AG04450 (cell line): Measurements from ENCODE around the gene C17orf67. TPM values are rescaled to one million over a fixed set of nuclear protein-coding genes. Genes with fewer than 3 reads are reported as not detected.

Source experiments
- CTCF ChIA-PET: fragments of 300-600, 350-600 bp; formaldehyde crosslinking; extraction: SDS; loops from one replicate; lab custom pipeline; 2022; ENCODE audit warnings: antibody characterized with exemption, inconsistent platforms; lab: Charles Lee
- POLR2A ChIA-PET: fragments of 350-600 bp; formaldehyde crosslinking; extraction: SDS; loops from one replicate; lab custom pipeline; 2021; ENCODE audit warnings: antibody characterized with exemption, inconsistent platforms; lab: Yijun Ruan, JAX
- DNase-seq: peaks from one replicate; pipeline ENCODE4 v3.0.0-alpha.2; 2011; ENCODE audit warnings: low read depth, low spot score
- H3K27ac ChIP-seq: one replicate; pipeline ENCODE4 v1.5.1; 2012; ENCODE audit warnings: low read depth, low read length, control low read depth
- H3K27me3 ChIP-seq: one replicate; pipeline ENCODE4 v1.6.0; 2012; ENCODE audit warnings: low read length; ENCODE audit not compliant: control insufficient read depth, insufficient read depth
- H3K4me3 ChIP-seq: 2 replicates; pipeline ENCODE4 v1.5.1; 2011; ENCODE audit warnings: mild to moderate bottlenecking, low read depth, low read length, control low read depth
- H3K9me3 ChIP-seq: 2 replicates; pipeline ENCODE4 v1.5.1; 2012; ENCODE audit warnings: low read length; ENCODE audit not compliant: control insufficient read depth, insufficient read depth
- polyA plus RNA-seq: library from polyadenylated mRNA; depleted of rRNA; stranded (reverse); fragments of >200 nt; gene quantifications from 2 replicates; pipeline ENCODE4 v1.2.3, GENCODE V29; 2011
- TF ChIP-seq, protein P1 (sequence below): IDR thresholded peaks from 2 replicates; pipeline ENCODE4 v1.5.1; 2011; ENCODE audit warnings: low read depth, low read length, control low read depth, inconsistent platforms

Gene C17orf67
- polyA plus RNA-seq, 1 experiment: 0.76 TPM

DNA sequence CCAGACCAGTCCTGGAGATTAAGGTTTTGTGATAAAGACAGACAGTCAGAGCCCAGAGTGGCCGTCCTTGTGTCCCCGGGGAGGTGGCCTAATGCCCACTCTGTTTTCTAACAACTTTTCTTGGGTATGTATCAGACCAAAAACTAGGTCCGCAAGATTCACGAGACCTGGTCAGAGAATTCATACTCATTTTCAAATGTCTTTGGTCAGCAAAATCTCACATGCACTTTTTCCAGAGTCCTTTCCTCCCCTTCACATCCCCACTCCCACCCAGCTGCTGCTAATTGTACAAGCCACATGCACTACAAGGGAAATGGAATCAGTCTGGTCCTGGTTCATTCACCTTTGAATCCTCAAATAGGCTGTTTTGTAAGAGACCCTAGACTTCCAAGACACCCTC, 61.7 kb downstream of the C17orf67 start:
- ChIA-PET POLR2A (no interaction called here), CTCF (interaction anchor here (2.0 to 2.8 kb wide), 4 partner anchors 8 to 179 kb away, joined by 4 to 18 read pairs (median 10); no protein-coding TSS in a partner anchor)
- no peak for DNase-seq
- Histone ChIP-seq H3K4me3 (no peak overlapping the region), H3K27ac (no peak overlapping the region), H3K27me3 (no peaks in the 10 kb centered on the region), H3K9me3 (no peaks in the 10 kb centered on the region)
- TF ChIP-seq, protein P1, sequence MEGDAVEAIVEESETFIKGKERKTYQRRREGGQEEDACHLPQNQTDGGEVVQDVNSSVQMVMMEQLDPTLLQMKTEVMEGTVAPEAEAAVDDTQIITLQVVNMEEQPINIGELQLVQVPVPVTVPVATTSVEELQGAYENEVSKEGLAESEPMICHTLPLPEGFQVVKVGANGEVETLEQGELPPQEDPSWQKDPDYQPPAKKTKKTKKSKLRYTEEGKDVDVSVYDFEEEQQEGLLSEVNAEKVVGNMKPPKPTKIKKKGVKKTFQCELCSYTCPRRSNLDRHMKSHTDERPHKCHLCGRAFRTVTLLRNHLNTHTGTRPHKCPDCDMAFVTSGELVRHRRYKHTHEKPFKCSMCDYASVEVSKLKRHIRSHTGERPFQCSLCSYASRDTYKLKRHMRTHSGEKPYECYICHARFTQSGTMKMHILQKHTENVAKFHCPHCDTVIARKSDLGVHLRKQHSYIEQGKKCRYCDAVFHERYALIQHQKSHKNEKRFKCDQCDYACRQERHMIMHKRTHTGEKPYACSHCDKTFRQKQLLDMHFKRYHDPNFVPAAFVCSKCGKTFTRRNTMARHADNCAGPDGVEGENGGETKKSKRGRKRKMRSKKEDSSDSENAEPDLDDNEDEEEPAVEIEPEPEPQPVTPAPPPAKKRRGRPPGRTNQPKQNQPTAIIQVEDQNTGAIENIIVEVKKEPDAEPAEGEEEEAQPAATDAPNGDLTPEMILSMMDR: no peak

DNA sequence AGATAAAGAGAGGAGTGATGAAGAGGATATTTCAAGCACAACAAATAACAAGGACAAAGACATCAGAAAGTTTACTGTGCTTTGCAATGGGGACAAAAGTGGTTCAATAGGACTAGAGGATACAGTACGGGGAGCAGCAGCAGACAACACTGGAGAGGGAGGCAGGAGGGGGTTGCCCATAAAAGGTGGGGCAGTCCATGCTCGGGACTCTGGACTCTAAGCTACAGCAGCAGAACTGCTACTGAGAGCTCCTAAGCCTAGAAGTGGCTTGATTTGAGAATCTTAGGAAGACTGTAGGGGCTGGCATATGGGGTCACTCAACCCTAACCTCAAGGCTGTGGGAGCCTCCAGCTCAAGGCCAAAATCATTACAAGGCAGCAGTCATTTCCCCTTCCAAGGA, 62.2 kb downstream of the C17orf67 start:
- H3K4me3 ChIP-seq: no peak overlapping the region
- CTCF ChIA-PET: interaction anchor here (2.1 to 2.8 kb wide), 3 partner anchors 9 to 179 kb away, joined by 8 to 18 read pairs (median 11); no protein-coding TSS in a partner anchor
- DNase-seq: no peak
- POLR2A ChIA-PET: no interaction called here
- no peaks in the 10 kb centered on the region for H3K9me3 ChIP-seq
- H3K27me3 ChIP-seq: no peaks in the 10 kb centered on the region
- TF ChIP-seq, protein P1: no peak
- no peak overlapping the region for H3K27ac ChIP-seq

DNA sequence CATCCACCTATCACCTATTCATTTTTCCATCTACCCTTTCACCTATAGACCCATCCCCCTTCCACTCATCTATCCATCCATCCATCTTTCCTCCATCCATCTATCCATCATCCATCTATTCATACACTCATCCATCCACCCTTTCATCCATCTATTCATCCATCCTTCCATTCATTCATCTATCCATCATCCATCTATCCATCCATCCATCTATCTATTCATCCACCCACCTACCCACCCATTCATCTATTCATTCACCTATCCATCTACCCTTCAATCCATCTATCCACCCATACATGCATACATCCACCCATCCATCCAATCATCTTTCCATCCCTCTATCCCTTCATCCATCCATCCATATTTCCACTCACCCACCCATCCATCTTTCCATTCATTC, 63.3 kb downstream of the C17orf67 start:
- no peak overlapping the region for H3K27ac ChIP-seq
- CTCF ChIA-PET: interaction anchor here (1.9 to 2.8 kb wide), 3 partner anchors 10 to 54 kb away, joined by 5 to 18 read pairs (median 11); no protein-coding TSS in a partner anchor
- TF ChIP-seq, protein P1: no peak

DNA sequence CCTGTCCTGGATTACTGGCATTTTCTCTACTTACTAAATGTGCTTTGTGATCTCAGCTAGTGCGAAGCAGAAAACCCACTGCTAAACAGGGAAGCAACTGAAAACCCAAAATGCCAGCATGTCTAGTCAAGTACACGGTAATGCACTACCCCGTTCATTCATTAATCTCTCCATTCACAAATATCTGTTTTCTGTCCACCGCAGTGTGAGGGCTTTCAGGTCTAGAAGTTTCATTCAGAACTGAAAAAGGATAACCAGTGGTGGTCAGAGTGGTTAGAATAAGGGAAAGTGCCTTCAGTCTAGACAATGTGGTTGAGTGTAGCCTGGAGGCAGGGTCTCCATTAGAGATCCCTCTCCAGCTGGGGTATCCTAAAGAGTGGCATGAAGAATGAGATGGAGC, 68.3 kb downstream of the C17orf67 start:
- H3K9me3 ChIP-seq: no peaks in the 10 kb centered on the region
- ChIA-PET CTCF (interaction anchor here (0.8 to 2.1 kb wide), 2 partner anchors 14 to 54 kb away, joined by 3 to 5 read pairs; no protein-coding TSS in a partner anchor), POLR2A (no interaction called here)
- DNase-seq: no peak
- no peak overlapping the region for H3K27ac ChIP-seq
- H3K4me3 ChIP-seq: no peak overlapping the region
- no peaks in the 10 kb centered on the region for H3K27me3 ChIP-seq
- TF ChIP-seq, protein P1: no peak

More for the DNA sequence above, 63.3 kb downstream of the C17orf67 start:
- no peak overlapping the region for H3K4me3 ChIP-seq
- H3K9me3 ChIP-seq: no peaks in the 10 kb centered on the region
- no peaks in the 10 kb centered on the region for H3K27me3 ChIP-seq
- DNase-seq: no peak
- POLR2A ChIA-PET: no interaction called here

DNA sequence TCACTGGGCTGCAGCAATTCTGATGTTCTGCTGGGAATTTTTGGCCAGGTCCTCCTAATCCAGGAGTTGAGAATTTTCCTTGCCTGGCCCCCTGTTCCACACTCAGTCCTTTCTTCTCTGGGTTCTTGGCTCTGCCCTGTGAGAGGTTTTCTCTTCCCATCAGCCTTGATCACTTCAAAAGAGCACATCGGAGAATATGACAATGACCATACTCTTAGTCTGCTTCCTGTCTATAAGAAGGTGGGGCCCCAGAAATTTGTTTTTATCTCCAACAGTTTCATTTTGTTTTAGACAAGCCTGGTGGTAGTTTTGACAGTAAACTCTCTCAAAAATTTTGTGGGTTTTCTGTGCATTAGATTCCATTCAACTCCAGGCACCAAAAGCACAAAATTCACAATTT, 70.7 kb downstream of the C17orf67 start:
- POLR2A ChIA-PET: no interaction called here
- H3K4me3 ChIP-seq: no peak overlapping the region
- no peak for DNase-seq
- no peaks in the 10 kb centered on the region for H3K9me3 ChIP-seq
- CTCF ChIA-PET: interaction anchor here (2.1 kb wide), 1 partner anchor 47 kb away, joined by 8 read pairs; no protein-coding TSS in a partner anchor
- H3K27ac ChIP-seq: no peak overlapping the region
- TF ChIP-seq, protein P1: no peak
- no peaks in the 10 kb centered on the region for H3K27me3 ChIP-seq
